PC-9 (cell line): Measurements from ENCODE around the gene CKMT2. TPM values are rescaled to one million over a fixed set of nuclear protein-coding genes. Genes with fewer than 3 reads are reported as not detected.
A peak's percentile ranks its signal among the peaks of the same experiment; 100 is the strongest.

Experiments used
- BruUV-seq: library from RNA; stranded (reverse); fragments of 400-500 nt; replicated peaks from 2 replicates; lab custom pipeline; 2021; lab: Mats Ljungman, UMichigan
- CTCF ChIA-PET: fragments of 300-600 bp; sonication (Branson Sonifier 250); formaldehyde crosslinking; loops from one replicate; lab custom pipeline; 2022; ENCODE audit warnings: antibody characterized with exemption; lab: Charles Lee
- POLR2A ChIA-PET: fragments of 300-600 bp; sonication (Branson Sonifier 250); formaldehyde crosslinking; loops from one replicate; lab custom pipeline; 2022; ENCODE audit warnings: antibody characterized with exemption; ENCODE audit not compliant: unreplicated experiment; lab: Charles Lee
- DNase-seq, 2 experiments: peaks; one replicate each; pipeline versions ENCODE4 v3.0.0 to v3.0.0-alpha.2; 2015 to 2022; ENCODE audit warnings: mixed read lengths in 1 of 2
- H2AFZ ChIP-seq: fragments of 200-600 bp; sonication (generic); 2 replicates; pipeline ENCODE4 v1.8.1; 2017; ENCODE audit warnings: antibody characterized with exemption
- H3F3A ChIP-seq: fragments of 200-600 bp; sonication (generic); 2 replicates; pipeline ENCODE4 v1.8.1; 2017; ENCODE audit warnings: antibody characterized with exemption, mild to moderate bottlenecking, low read depth; ENCODE audit not compliant: insufficient read depth
- H3K27ac ChIP-seq: fragments of 200-600 bp; sonication (generic); 2 replicates; pipeline ENCODE4 v1.6.1; 2016; ENCODE audit warnings: mixed run types
- H3K27me3 ChIP-seq: fragments of 200-600 bp; sonication (generic); 2 replicates; pipeline ENCODE4 v1.6.1; 2016; ENCODE audit warnings: low read depth, mixed run types; ENCODE audit not compliant: insufficient read depth
- H3K36me3 ChIP-seq: fragments of 200-600 bp; sonication (generic); 2 replicates; pipeline ENCODE4 v1.6.1; 2016; ENCODE audit warnings: low read depth, mixed run types
- H3K4me1 ChIP-seq: fragments of 200-600 bp; sonication (generic); replicated peaks from 2 replicates; pipeline ENCODE4 v1.6.1; 2016; ENCODE audit warnings: mixed run types; ENCODE audit not compliant: insufficient read depth
- H3K4me2 ChIP-seq: fragments of 200-600 bp; sonication (generic); 2 replicates; pipeline ENCODE4 v1.6.1; 2017; ENCODE audit warnings: mixed run types
- H3K4me3 ChIP-seq: fragments of 200-600 bp; sonication (generic); 2 replicates; pipeline ENCODE4 v1.6.1; 2016; ENCODE audit warnings: mixed run types
- H3K79me2 ChIP-seq: fragments of 200-600 bp; sonication (generic); 2 replicates; pipeline ENCODE4 v1.6.1; 2017; ENCODE audit warnings: low read depth, mixed run types
- H3K9me2 ChIP-seq: fragments of 200-600 bp; sonication (generic); 2 replicates; pipeline ENCODE4 v1.8.1; 2017; ENCODE audit warnings: mild to moderate bottlenecking; ENCODE audit not compliant: insufficient read depth
- H3K9me3 ChIP-seq: fragments of 200-600 bp; sonication (generic); 2 replicates; pipeline ENCODE4 v1.8.1; 2016; ENCODE audit warnings: low read depth; ENCODE audit not compliant: insufficient read depth
- H4K20me1 ChIP-seq: fragments of 200-600 bp; sonication (generic); 2 replicates; pipeline ENCODE4 v1.8.1; 2017; ENCODE audit not compliant: insufficient read depth
- EZH2 ChIP-seq: fragments of 200-600 bp; sonication (generic); IDR thresholded peaks from 2 replicates; pipeline ENCODE4 v1.8.0; 2017; ENCODE audit warnings: antibody characterized with exemption, low read depth
- intact Hi-C: fragments of 100-400 bp; cut with micrococcal nuclease; formaldehyde crosslinking; loops from one replicate; pipeline ENCODE4 v1.10.0; 2022; ENCODE audit not compliant: unreplicated experiment
- total RNA-seq: library from RNA; stranded (reverse); gene quantifications from 2 replicates; pipeline ENCODE4 v1.2.3, GENCODE V29; 2021
- TF ChIP-seq, protein P1 (sequence below): fragments of 200-600 bp; sonication (generic); conservative IDR thresholded peaks from 2 replicates; pipeline ENCODE4 v1.6.1; 2017; ENCODE audit warnings: mixed run types, antibody characterized with exemption, mild to moderate bottlenecking, moderate library complexity

CKMT2 gene
- total RNA-seq, 1 experiment from 2014 or later: not detected

DNA sequence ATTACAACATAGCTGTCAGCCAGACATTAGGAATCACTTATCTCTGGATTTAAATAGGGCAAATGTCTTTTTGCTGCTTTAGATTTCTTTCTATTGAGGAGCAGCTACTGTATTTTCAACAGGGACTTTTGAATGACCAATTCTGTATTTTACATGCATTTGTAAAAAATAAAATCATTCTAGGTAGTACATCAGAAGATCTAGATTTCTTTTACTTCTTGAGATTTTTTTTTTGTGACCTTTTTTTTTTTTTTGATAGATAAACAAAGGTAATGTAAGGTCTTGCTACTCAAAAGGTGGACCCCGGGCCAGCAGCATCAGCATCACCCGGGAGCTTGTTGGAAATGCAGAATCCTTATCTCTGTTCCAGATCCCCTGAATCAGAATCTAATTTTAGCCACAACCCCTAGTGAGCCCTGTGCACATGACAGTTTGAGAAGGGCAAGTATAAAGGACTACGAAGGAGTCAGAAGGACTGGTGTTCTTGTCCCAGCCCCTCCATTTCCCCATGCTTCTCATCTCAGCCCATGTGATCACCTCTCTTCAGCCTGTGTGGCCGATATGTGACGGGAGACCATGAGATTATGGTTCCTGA is 37.7 kb upstream of the CKMT2 start:
- Histone ChIP-seq H3K9me3 (no peaks in the 10 kb centered on the region), H3K4me3 (no peak overlapping the region), H3F3A (no peaks in the 10 kb centered on the region), H3K36me3 (no peaks in the 10 kb centered on the region), H4K20me1 (no peaks in the 10 kb centered on the region), H2AFZ (no peak overlapping the region), H3K4me2 (peak overlapping the region; percentile 18), H3K27ac (no peak overlapping the region), H3K9me2 (no peaks in the 10 kb centered on the region), H3K27me3 (no peaks in the 10 kb centered on the region), H3K79me2 (no peaks in the 10 kb centered on the region), H3K4me1 (no peaks in the 10 kb centered on the region)
- intact Hi-C loops: loop anchor here (2.0 kb wide), 2 partner anchors 509 to 1105 kb away; no protein-coding TSS in a partner anchor
- ChIA-PET POLR2A (interaction anchor here (0.6 kb wide), 1 partner anchor 951 kb away, joined by 3 read pairs; no protein-coding TSS in a partner anchor), CTCF (interaction anchor here (0.7 kb wide), 1 partner anchor 491 kb away, joined by 4 read pairs; no protein-coding TSS in a partner anchor)
- TF ChIP-seq, protein P1, sequence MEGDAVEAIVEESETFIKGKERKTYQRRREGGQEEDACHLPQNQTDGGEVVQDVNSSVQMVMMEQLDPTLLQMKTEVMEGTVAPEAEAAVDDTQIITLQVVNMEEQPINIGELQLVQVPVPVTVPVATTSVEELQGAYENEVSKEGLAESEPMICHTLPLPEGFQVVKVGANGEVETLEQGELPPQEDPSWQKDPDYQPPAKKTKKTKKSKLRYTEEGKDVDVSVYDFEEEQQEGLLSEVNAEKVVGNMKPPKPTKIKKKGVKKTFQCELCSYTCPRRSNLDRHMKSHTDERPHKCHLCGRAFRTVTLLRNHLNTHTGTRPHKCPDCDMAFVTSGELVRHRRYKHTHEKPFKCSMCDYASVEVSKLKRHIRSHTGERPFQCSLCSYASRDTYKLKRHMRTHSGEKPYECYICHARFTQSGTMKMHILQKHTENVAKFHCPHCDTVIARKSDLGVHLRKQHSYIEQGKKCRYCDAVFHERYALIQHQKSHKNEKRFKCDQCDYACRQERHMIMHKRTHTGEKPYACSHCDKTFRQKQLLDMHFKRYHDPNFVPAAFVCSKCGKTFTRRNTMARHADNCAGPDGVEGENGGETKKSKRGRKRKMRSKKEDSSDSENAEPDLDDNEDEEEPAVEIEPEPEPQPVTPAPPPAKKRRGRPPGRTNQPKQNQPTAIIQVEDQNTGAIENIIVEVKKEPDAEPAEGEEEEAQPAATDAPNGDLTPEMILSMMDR: no peak
- no peak for TF ChIP-seq EZH2
- no TSS peak for BruUV-seq
- DNase-seq: no peak

DNA sequence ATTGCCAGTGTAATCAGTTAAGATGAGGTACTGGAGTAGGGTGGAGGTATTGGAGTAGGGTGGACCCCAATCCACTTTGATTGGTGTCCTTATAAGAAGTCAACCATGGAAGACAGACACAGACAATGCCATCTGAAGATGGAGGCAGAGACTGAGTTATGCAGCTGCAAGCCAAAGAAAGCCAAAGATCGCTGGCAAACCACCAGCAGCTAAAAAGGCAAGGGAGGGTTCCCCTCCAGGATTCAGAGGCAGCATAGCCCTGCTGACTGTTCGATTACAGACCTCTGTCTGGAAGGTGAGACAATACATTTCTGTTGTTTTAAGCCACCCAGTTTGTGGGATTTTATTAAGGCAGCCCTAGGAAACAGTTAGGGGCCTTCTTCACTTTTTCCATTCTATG is 30.5 kb upstream of the CKMT2 start:
- no peak for DNase-seq
- no TSS peak for BruUV-seq
- ChIA-PET CTCF (no interaction called here), POLR2A (no interaction called here)
- Histone ChIP-seq H3K4me3 (no peak overlapping the region), H3K36me3 (no peaks in the 10 kb centered on the region), H3K79me2 (no peaks in the 10 kb centered on the region), H3F3A (no peaks in the 10 kb centered on the region), H3K9me3 (no peaks in the 10 kb centered on the region), H2AFZ (no peak overlapping the region), H4K20me1 (no peaks in the 10 kb centered on the region), H3K9me2 (no peaks in the 10 kb centered on the region), H3K27me3 (no peaks in the 10 kb centered on the region), H3K4me1 (no peaks in the 10 kb centered on the region), H3K4me2 (no peak overlapping the region), H3K27ac (no peak overlapping the region)
- TF ChIP-seq EZH2: no peak
- TF ChIP-seq, protein P1: no peak
- intact Hi-C loops: no loop called here

DNA sequence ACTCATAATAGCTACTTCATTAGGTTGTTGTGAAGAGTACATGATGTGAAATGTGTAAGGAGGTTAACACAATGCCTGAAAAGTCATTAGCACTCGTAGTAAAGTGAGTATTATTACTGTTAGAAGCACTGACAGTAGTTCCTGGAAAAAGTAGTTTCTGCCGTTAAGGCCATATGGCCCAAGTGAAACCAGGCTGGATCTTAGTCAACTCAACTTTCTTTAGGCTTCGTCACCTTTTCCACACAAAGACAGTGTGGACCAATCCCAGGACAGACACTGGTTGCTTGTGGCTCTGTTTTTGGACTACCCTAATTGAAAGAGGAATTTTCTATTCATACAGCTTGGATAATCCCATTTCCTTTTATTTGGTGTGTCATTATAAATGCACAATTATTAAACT is 29.4 kb upstream of the CKMT2 start:
- H4K20me1 ChIP-seq: no peaks in the 10 kb centered on the region
- BruUV-seq: no TSS peak
- H3K4me3 ChIP-seq: no peak overlapping the region
- H3K9me3 ChIP-seq: no peaks in the 10 kb centered on the region
- no peak for DNase-seq
- intact Hi-C loops: no loop called here
- POLR2A ChIA-PET: no interaction called here
- CTCF ChIA-PET: interaction anchor here (0.6 kb wide), 1 partner anchor 10 kb away, joined by 11 read pairs; no protein-coding TSS in a partner anchor
- H2AFZ ChIP-seq: no peak overlapping the region
- no peak overlapping the region for H3K4me2 ChIP-seq
- H3K27ac ChIP-seq: no peak overlapping the region
- 0 out of 2 replicates have a peak, but pooled peaks cover 1% of the 10 kb centered on the region for H3K4me1 ChIP-seq
- no peaks in the 10 kb centered on the region for H3K9me2 ChIP-seq
- TF ChIP-seq EZH2: no peak
- TF ChIP-seq, protein P1: no peak
- H3K36me3 ChIP-seq: no peaks in the 10 kb centered on the region
- H3K27me3 ChIP-seq: no peaks in the 10 kb centered on the region
- H3K79me2 ChIP-seq: no peaks in the 10 kb centered on the region
- no peaks in the 10 kb centered on the region for H3F3A ChIP-seq
